ENCODE measurements around the gene GRID2. TPM values are rescaled to one million over a fixed set of nuclear protein-coding genes. Genes with fewer than 3 reads are reported as not detected.

Gene GRID2
- total and polyA plus RNA-seq, 7 experiments from 2014 or later: not detected

DNA sequence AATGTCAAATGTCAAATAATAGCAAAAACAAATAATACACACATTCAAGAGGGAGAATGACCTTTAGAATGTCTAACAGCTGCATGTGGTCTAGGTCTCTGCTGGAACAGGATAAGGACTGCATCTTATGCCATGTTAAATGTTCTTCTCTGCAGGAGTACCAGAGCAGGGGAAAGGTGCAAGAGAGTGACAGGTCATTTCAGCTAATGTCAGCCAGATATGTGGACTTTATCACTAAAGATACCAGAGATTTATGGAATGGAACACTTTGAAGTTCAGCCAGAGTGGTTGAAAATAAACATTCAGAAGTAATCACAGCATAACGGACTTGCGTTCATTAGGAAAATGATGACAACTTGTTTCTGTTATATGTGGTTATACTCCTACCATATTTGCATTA lies 24.3 kb downstream of the GRID2 start:
- ChIA-PET POLR2A (no interaction called here), CTCF (no interaction called here)
- DNase-seq: no peak
- peaks cover 0 to 6% (median 1%) of the 10 kb centered on the region in 11 donors for H3K9me3 Mint-ChIP-seq
- Histone ChIP-seq H3K27me3 (ENCODE audit: control insufficient read depth in 2 of 2, insufficient read depth in 2 of 2, low read length in 2 of 2) (no peaks in the 10 kb centered on the region), H3K27ac (ENCODE audit: low read depth, low read length) (no peak overlapping the region), H3K9me3 (ENCODE audit: control insufficient read depth in 2 of 3, low read length in 3 of 3) (no peaks in the 10 kb centered on the region), H3K4me3 (ENCODE audit: low read length) (no peak overlapping the region), H3K36me3 (ENCODE audit: control insufficient read depth in 2 of 3, insufficient read depth in 3 of 3, low read length in 3 of 3) (no peaks in the 10 kb centered on the region), H3K4me1 (ENCODE audit: control insufficient read depth in 2 of 2, insufficient read depth in 2 of 2, low read length in 2 of 2) (no peaks in the 10 kb centered on the region)
- intact Hi-C loops (cut with micrococcal nuclease): no loop called here
- no peaks in the 10 kb centered on the region for H3K36me3 Mint-ChIP-seq
- no peak for ATAC-seq
- no peaks in the 10 kb centered on the region for H3K27me3 Mint-ChIP-seq
- H3K27ac Mint-ChIP-seq: no peak overlapping the region
- H3K4me1 Mint-ChIP-seq: no peaks in the 10 kb centered on the region
- no peak overlapping the region for H3K4me3 Mint-ChIP-seq

DNA sequence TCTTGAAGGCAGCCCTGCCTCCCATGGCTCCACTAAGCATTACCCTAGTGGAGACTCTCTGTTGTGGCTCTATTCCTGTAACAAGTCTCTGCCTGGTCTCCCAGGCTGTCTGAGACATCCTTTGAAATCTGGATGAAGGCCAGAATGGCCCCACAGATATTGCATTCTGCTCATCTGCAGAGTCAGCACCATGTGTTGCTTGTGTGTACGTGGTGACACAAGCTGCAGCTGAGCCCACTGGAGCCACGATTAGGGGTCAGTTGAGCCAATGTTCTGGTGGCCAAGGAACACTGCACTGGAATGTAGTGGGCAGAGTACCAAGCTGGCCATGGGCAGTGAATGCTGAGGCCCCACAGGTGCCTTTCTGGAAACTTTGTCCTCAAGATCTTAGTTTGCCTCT lies 29.2 kb downstream of the GRID2 start:
- Mint-ChIP-seq H3K27me3 (no peaks in the 10 kb centered on the region), H3K9me3 (peaks cover 0 to 7% (median 1%) of the 10 kb centered on the region in 11 donors), H3K4me1 (no peaks in the 10 kb centered on the region), H3K27ac (no peak overlapping the region), H3K4me3 (no peak overlapping the region), H3K36me3 (no peaks in the 10 kb centered on the region)
- DNase-seq (no peak), ATAC-seq (no peak)
- Histone ChIP-seq H3K4me3 (ENCODE audit: low read length) (no peak overlapping the region), H3K36me3 (ENCODE audit: control insufficient read depth in 2 of 3, insufficient read depth in 3 of 3, low read length in 3 of 3) (no peaks in the 10 kb centered on the region), H3K27me3 (ENCODE audit: control insufficient read depth in 2 of 2, insufficient read depth in 2 of 2, low read length in 2 of 2) (no peaks in the 10 kb centered on the region), H3K4me1 (ENCODE audit: control insufficient read depth in 2 of 2, insufficient read depth in 2 of 2, low read length in 2 of 2) (no peaks in the 10 kb centered on the region), H3K9me3 (ENCODE audit: control insufficient read depth in 2 of 3, low read length in 3 of 3) (no peaks in the 10 kb centered on the region), H3K27ac (ENCODE audit: low read depth, low read length) (no peak overlapping the region)
- intact Hi-C loops (cut with micrococcal nuclease): no loop called here
- ChIA-PET CTCF (no interaction called here), POLR2A (no interaction called here)

DNA sequence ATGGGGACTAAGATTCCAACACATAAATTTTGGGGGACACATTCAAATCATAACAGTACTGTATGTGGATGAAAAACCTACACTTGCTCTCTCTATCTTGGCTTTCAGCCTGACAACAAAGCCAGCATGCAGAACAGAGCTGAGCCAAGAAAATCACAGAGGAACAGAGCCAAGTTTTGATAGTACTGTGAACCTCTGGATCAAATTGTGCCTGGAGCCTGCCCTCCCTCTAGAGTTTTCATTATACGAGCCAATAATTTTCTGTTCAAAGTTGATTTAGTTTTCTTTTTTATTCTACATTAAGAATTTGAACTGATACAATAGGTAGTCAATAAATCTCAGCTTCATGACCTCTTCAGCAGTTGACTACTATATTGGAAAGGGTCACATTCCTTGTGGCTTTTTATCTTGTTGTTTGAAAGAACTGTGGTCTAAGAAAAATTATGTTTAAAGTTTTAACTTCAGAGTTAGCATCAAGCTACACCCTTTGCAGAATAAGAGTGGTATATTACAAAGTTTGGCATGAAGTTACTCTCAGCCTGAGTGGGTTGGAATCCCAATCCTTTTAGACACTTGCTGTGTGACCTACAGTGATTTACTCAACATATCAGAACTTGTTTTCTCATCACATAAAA lies 31.1 kb downstream of the GRID2 start:
- no peaks in the 10 kb centered on the region for H3K4me1 Mint-ChIP-seq
- H3K27ac Mint-ChIP-seq: no peak overlapping the region
- intact Hi-C loops (cut with micrococcal nuclease): no loop called here
- ChIA-PET POLR2A (no interaction called here), CTCF (no interaction called here)
- H3K4me3 Mint-ChIP-seq: no peak overlapping the region
- ATAC-seq (no peak), DNase-seq (no peak)
- Histone ChIP-seq H3K4me3 (ENCODE audit: low read length) (no peak overlapping the region), H3K27me3 (ENCODE audit: control insufficient read depth in 2 of 2, insufficient read depth in 2 of 2, low read length in 2 of 2) (no peaks in the 10 kb centered on the region), H3K9me3 (ENCODE audit: control insufficient read depth in 2 of 3, low read length in 3 of 3) (no peaks in the 10 kb centered on the region), H3K4me1 (ENCODE audit: control insufficient read depth in 2 of 2, insufficient read depth in 2 of 2, low read length in 2 of 2) (no peaks in the 10 kb centered on the region), H3K27ac (ENCODE audit: low read depth, low read length) (no peak overlapping the region), H3K36me3 (ENCODE audit: control insufficient read depth in 2 of 3, insufficient read depth in 3 of 3, low read length in 3 of 3) (no peaks in the 10 kb centered on the region)
- no peaks in the 10 kb centered on the region for H3K27me3 Mint-ChIP-seq
- no peaks in the 10 kb centered on the region for H3K36me3 Mint-ChIP-seq
- H3K9me3 Mint-ChIP-seq: peaks cover 0 to 7% (median 0%) of the 10 kb centered on the region in 11 donors

DNA sequence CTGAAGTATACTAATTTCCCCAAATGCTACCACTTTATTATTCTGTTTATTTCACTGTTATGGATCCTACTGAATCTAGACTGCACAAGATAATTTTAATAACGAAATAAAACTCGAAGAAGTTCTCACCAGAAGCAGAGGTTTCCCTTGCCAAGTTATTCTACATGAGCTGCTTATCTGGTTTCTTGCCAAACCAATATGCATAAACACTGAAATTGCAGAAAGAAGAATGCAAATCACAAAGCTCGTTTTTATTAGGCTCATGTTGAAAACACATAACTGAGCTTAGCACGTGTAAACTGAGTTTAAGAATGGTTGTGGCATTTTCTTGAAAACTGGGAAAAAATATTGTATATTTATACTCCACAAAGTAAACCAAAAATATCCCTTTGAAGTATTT lies 35.9 kb downstream of the GRID2 start:
- Mint-ChIP-seq H3K4me1 (no peaks in the 10 kb centered on the region), H3K9me3 (peaks cover 0 to 7% (median 0%) of the 10 kb centered on the region in 11 donors), H3K4me3 (no peak overlapping the region), H3K27me3 (no peaks in the 10 kb centered on the region), H3K27ac (no peak overlapping the region), H3K36me3 (no peaks in the 10 kb centered on the region)
- Histone ChIP-seq H3K9me3 (ENCODE audit: control insufficient read depth in 2 of 3, low read length in 3 of 3) (no peaks in the 10 kb centered on the region), H3K36me3 (ENCODE audit: control insufficient read depth in 2 of 3, insufficient read depth in 3 of 3, low read length in 3 of 3) (no peaks in the 10 kb centered on the region), H3K27ac (ENCODE audit: low read depth, low read length) (no peak overlapping the region), H3K4me1 (ENCODE audit: control insufficient read depth in 2 of 2, insufficient read depth in 2 of 2, low read length in 2 of 2) (no peaks in the 10 kb centered on the region), H3K27me3 (ENCODE audit: control insufficient read depth in 2 of 2, insufficient read depth in 2 of 2, low read length in 2 of 2) (no peaks in the 10 kb centered on the region), H3K4me3 (ENCODE audit: low read length) (no peak overlapping the region)
- ChIA-PET POLR2A (no interaction called here), CTCF (no interaction called here)
- intact Hi-C loops (cut with micrococcal nuclease): no loop called here
- ATAC-seq: no peak
- no peak for DNase-seq

DNA sequence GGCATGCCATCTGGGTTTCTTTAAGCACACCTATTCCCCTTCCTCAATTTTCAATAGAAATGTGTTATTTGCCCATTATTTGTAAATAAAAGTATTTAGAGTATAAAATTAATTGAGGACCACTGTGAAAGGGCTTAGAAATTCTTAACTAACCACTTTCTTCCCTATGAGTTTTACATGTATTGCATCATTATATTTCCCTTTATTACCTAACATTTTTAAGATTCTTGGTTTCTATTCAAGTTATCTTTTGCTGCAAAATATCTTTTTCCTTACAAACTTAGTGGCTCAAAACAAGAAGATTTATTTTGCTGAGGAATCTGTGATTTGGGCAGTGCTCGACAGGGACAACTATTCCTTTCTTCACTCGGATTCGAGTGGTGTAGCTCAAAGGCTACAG lies 40.5 kb downstream of the GRID2 start:
- Mint-ChIP-seq H3K9me3 (peaks cover 0 to 7% (median 0%) of the 10 kb centered on the region in 11 donors), H3K27ac (no peak overlapping the region), H3K27me3 (no peaks in the 10 kb centered on the region), H3K4me1 (no peaks in the 10 kb centered on the region), H3K36me3 (no peaks in the 10 kb centered on the region), H3K4me3 (no peak overlapping the region)
- DNase-seq (no peak), ATAC-seq (no peak)
- ChIA-PET CTCF (no interaction called here), POLR2A (no interaction called here)
- Histone ChIP-seq H3K27ac (ENCODE audit: low read depth, low read length) (no peak overlapping the region), H3K4me1 (ENCODE audit: control insufficient read depth in 2 of 2, insufficient read depth in 2 of 2, low read length in 2 of 2) (no peaks in the 10 kb centered on the region), H3K9me3 (ENCODE audit: control insufficient read depth in 2 of 3, low read length in 3 of 3) (no peaks in the 10 kb centered on the region), H3K27me3 (ENCODE audit: control insufficient read depth in 2 of 2, insufficient read depth in 2 of 2, low read length in 2 of 2) (no peaks in the 10 kb centered on the region), H3K36me3 (ENCODE audit: control insufficient read depth in 2 of 3, insufficient read depth in 3 of 3, low read length in 3 of 3) (no peaks in the 10 kb centered on the region), H3K4me3 (ENCODE audit: low read length) (no peak overlapping the region)
- intact Hi-C loops (cut with micrococcal nuclease): no loop called here

DNA sequence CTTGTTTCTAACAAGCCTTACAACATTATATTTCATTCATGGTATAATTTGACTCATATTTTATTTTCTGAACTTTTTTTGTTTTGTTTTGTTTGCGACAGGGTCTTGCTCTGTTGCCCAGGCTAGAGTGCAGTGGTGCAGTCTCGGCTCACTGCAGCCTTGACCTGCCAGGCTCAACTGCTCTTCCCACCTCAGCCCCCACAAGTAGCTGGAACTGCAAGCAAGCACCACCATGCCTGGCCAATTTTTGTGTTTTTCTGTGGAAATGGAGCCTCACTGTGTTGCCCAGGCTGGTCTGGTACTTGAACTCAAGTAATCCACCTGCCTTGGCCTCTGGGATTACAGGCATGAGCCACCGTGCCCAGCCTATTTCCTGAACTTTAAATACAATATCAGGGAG lies 42.5 kb downstream of the GRID2 start:
- ATAC-seq (no peak), DNase-seq (no peak)
- Histone ChIP-seq H3K27me3 (ENCODE audit: control insufficient read depth in 2 of 2, insufficient read depth in 2 of 2, low read length in 2 of 2) (no peaks in the 10 kb centered on the region), H3K9me3 (ENCODE audit: control insufficient read depth in 2 of 3, low read length in 3 of 3) (no peaks in the 10 kb centered on the region), H3K4me1 (ENCODE audit: control insufficient read depth in 2 of 2, insufficient read depth in 2 of 2, low read length in 2 of 2) (no peaks in the 10 kb centered on the region), H3K4me3 (ENCODE audit: low read length) (no peak overlapping the region), H3K36me3 (ENCODE audit: control insufficient read depth in 2 of 3, insufficient read depth in 3 of 3, low read length in 3 of 3) (no peaks in the 10 kb centered on the region), H3K27ac (ENCODE audit: low read depth, low read length) (no peak overlapping the region)
- POLR2A ChIA-PET: no interaction called here
- H3K4me1 Mint-ChIP-seq: no peaks in the 10 kb centered on the region
- H3K36me3 Mint-ChIP-seq: no peaks in the 10 kb centered on the region
- H3K27me3 Mint-ChIP-seq: no peaks in the 10 kb centered on the region
- H3K27ac Mint-ChIP-seq: no peak overlapping the region
- peaks cover 0 to 11% (median 0%) of the 10 kb centered on the region in 11 donors for H3K9me3 Mint-ChIP-seq
- no peak overlapping the region for H3K4me3 Mint-ChIP-seq
- intact Hi-C loops (cut with micrococcal nuclease): no loop called here
- CTCF ChIA-PET: no interaction called here

DNA sequence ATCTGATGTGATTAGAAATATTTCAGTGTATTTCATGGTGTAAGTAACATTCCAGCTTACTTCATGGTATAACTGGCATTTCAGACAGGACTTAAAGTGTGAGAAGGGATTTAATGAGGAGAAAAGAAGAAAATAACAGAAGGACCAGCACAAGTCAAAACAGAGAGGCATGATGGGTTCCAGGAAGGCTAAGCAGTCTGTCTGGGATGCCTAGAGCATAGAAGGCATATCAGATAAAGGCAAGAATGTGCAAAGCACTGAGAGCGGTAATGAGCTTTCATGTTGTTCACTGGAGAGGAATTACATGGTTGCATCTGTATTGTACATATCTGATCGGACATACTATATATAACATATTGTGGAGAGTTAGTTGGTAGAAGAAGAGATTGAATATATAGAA lies 54.2 kb downstream of the GRID2 start:
- H3K4me3 ChIP-seq (ENCODE audit: low read length): no peak overlapping the region
- ChIA-PET POLR2A (no interaction called here), CTCF (no interaction called here)
- peaks cover 0 to 5% (median 0%) of the 10 kb centered on the region in 11 donors for H3K9me3 Mint-ChIP-seq
- no peaks in the 10 kb centered on the region for H3K36me3 ChIP-seq (ENCODE audit: control insufficient read depth in 2 of 3, insufficient read depth in 3 of 3, low read length in 3 of 3)
- H3K4me3 Mint-ChIP-seq: no peak overlapping the region
- H3K4me1 ChIP-seq (ENCODE audit: control insufficient read depth in 2 of 2, insufficient read depth in 2 of 2, low read length in 2 of 2): no peaks in the 10 kb centered on the region
- ATAC-seq (no peak), DNase-seq (no peak)
- H3K27me3 Mint-ChIP-seq: no peaks in the 10 kb centered on the region
- no peaks in the 10 kb centered on the region for H3K36me3 Mint-ChIP-seq
- H3K27me3 ChIP-seq (ENCODE audit: control insufficient read depth in 2 of 2, insufficient read depth in 2 of 2, low read length in 2 of 2): no peaks in the 10 kb centered on the region
- peaks cover 0 to 1% (median 0%) of the 10 kb centered on the region in 7 donors for H3K4me1 Mint-ChIP-seq
- intact Hi-C loops (cut with micrococcal nuclease): no loop called here
- no peaks in the 10 kb centered on the region for H3K9me3 ChIP-seq (ENCODE audit: control insufficient read depth in 2 of 3, low read length in 3 of 3)
- H3K27ac Mint-ChIP-seq: no peak overlapping the region
- H3K27ac ChIP-seq (ENCODE audit: low read depth, low read length): no peak overlapping the region
